ENCODE data around the gene PRG3. TPM values are rescaled to one million over a fixed set of nuclear protein-coding genes. Genes with fewer than 3 reads are reported as not detected.
"Not testable (repeated sequence)": the region's sequence is repeated elsewhere in the genome, so short reads cannot be mapped to it uniquely, and the experiment has no call there.

The PRG3 gene
- total RNA-seq, 4 donors from 2014 or later = not detected

GRCh38 chr11:57361926-57362325 is 19.0 kb downstream of the PRG3 start:
- H3K9me3 ChIP-seq = no peaks in the 10 kb centered on the region
- DNase-seq (ENCODE audit: low spot score in 2 of 2) = no peak
- WGBS, 2 donors = 87 to 89% methylated on average over 3 of the region's 3 CpGs
- TF ChIP-seq, protein P1, sequence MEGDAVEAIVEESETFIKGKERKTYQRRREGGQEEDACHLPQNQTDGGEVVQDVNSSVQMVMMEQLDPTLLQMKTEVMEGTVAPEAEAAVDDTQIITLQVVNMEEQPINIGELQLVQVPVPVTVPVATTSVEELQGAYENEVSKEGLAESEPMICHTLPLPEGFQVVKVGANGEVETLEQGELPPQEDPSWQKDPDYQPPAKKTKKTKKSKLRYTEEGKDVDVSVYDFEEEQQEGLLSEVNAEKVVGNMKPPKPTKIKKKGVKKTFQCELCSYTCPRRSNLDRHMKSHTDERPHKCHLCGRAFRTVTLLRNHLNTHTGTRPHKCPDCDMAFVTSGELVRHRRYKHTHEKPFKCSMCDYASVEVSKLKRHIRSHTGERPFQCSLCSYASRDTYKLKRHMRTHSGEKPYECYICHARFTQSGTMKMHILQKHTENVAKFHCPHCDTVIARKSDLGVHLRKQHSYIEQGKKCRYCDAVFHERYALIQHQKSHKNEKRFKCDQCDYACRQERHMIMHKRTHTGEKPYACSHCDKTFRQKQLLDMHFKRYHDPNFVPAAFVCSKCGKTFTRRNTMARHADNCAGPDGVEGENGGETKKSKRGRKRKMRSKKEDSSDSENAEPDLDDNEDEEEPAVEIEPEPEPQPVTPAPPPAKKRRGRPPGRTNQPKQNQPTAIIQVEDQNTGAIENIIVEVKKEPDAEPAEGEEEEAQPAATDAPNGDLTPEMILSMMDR (IDR thresholded peaks at IDR 0.05) = no peak
- TF ChIP-seq POLR2A (IDR thresholded peaks at IDR 0.05) = no peak
- TF ChIP-seq EP300 (IDR thresholded peaks at IDR 0.05) = no peak
- peaks cover 0 to 12% (median 0%) of the 10 kb centered on the region in 4 donors for H3K4me1 ChIP-seq
- H3K27me3 ChIP-seq = no peaks in the 10 kb centered on the region
- H3K27ac ChIP-seq = no peak overlapping the region
- no peaks in the 10 kb centered on the region for H3K36me3 ChIP-seq
- H3K4me3 ChIP-seq = no peak overlapping the region

GRCh38 chr11:57361420-57361819 is 19.5 kb downstream of the PRG3 start:
- H3K4me1 ChIP-seq = peaks cover 0 to 12% (median 0%) of the 10 kb centered on the region in 4 donors
- not testable (repeated sequence) for H3K27me3 ChIP-seq; H3K36me3 ChIP-seq; H3K9me3 ChIP-seq; H3K27ac ChIP-seq; H3K4me3 ChIP-seq; DNase-seq (ENCODE audit: low spot score in 2 of 2)

GRCh38 chr11:57360991-57361390 is 20.0 kb downstream of the PRG3 start:
- H3K9me3 ChIP-seq = no peaks in the 10 kb centered on the region
- peaks cover 0 to 12% (median 0%) of the 10 kb centered on the region in 4 donors for H3K4me1 ChIP-seq
- no peaks in the 10 kb centered on the region for H3K27me3 ChIP-seq
- WGBS, 2 donors = 87 to 89% methylated on average over 8 of the region's 8 CpGs
- H3K4me3 ChIP-seq = no peak overlapping the region
- no peaks in the 10 kb centered on the region for H3K36me3 ChIP-seq
- no peak overlapping the region for H3K27ac ChIP-seq
- TF ChIP-seq, protein P1 (IDR thresholded peaks at IDR 0.05) = no peak
- TF ChIP-seq POLR2A (IDR thresholded peaks at IDR 0.05) (no peak), EP300 (IDR thresholded peaks at IDR 0.05) (no peak)
- DNase-seq (ENCODE audit: low spot score in 2 of 2) = no peak

GRCh38 chr11:57359896-57360690 is 20.9 kb downstream of the PRG3 start:
- no peaks in the 10 kb centered on the region for H3K9me3 ChIP-seq
- no peaks in the 10 kb centered on the region for H3K36me3 ChIP-seq
- H3K27ac ChIP-seq = no peak overlapping the region
- H3K27me3 ChIP-seq = no peaks in the 10 kb centered on the region
- H3K4me3 ChIP-seq = no peak overlapping the region
- H3K4me1 ChIP-seq = peaks cover 0 to 12% (median 0%) of the 10 kb centered on the region in 4 donors
- 82 to 86% methylated on average over 9 of the region's 9 CpGs for WGBS, 2 donors
- TF ChIP-seq, protein P1 (IDR thresholded peaks at IDR 0.05) = no peak
- no peak for TF ChIP-seq EP300 (IDR thresholded peaks at IDR 0.05)
- no peak for TF ChIP-seq POLR2A (IDR thresholded peaks at IDR 0.05)
- DNase-seq (ENCODE audit: low spot score in 2 of 2) = no peak

- Histone ChIP-seq H3K27ac (no peak overlapping the region), H3K36me3 (no peaks in the 10 kb centered on the region), H3K4me3 (no peak overlapping the region), H3K9me3 (no peaks in the 10 kb centered on the region), H3K27me3 (no peaks in the 10 kb centered on the region), H3K4me1 (peaks cover 0 to 12% (median 0%) of the 10 kb centered on the region in 4 donors)
- DNase-seq (ENCODE audit: low spot score in 2 of 2) = no peak
- TF ChIP-seq, protein P1 (IDR thresholded peaks at IDR 0.05) = no peak
- WGBS, 2 donors = 86 to 97% methylated on average over 5 of the region's 5 CpGs
These were observed 21.6 kb downstream of the PRG3 start for GRCh38 chr11:57359396-57359795.
